Lung (tissue), 12 donors: ENCODE measurements around the gene MDFI. TPM values are rescaled to one million over a fixed set of nuclear protein-coding genes. Genes with fewer than 3 reads are reported as not detected.

Experiments used
- ATAC-seq: fragments of 200-7000 bp; cut with Tn5 transposase; one replicate; pipeline ENCODE4 v1.9.1; 2020; ENCODE audit warnings: moderate number of reproducible peaks; ENCODE audit not compliant: insufficient read depth, low FRiP score
- DNase-seq, 3 donors: peaks; one replicate each; pipeline ENCODE4 v3.0.0-alpha.2; 2013 to 2017
- H3K27ac ChIP-seq, 2 donors: one replicate each; pipeline ENCODE4 v1.5.1; 2013; ENCODE audit warnings: mild to moderate bottlenecking in 2 of 2, moderate library complexity in 2 of 2, control low read depth in 1 of 2, inconsistent platforms in 1 of 2, low read depth in 1 of 2, low read length in 1 of 2
- H3K27me3 ChIP-seq, 3 donors: one replicate each; pipeline ENCODE4 v1.5.1; 2013; ENCODE audit warnings: low read length in 2 of 3; ENCODE audit not compliant: control insufficient read depth in 3 of 3, insufficient read depth in 3 of 3
- H3K36me3 ChIP-seq, 4 donors: one replicate each; pipeline ENCODE4 v1.5.1; 2013; ENCODE audit warnings: low read length in 4 of 4, mild to moderate bottlenecking in 1 of 4, moderate library complexity in 1 of 4; ENCODE audit not compliant: control insufficient read depth in 4 of 4, insufficient read depth in 4 of 4
- H3K4me1 ChIP-seq, 5 donors: one replicate each; pipeline ENCODE4 v1.5.1; 2013; ENCODE audit warnings: low read length in 5 of 5, mild to moderate bottlenecking in 2 of 5, moderate library complexity in 1 of 5; ENCODE audit not compliant: control insufficient read depth in 5 of 5, insufficient read depth in 5 of 5
- H3K4me3 ChIP-seq: one replicate; pipeline ENCODE4 v1.5.1; 2013; ENCODE audit warnings: mild to moderate bottlenecking, control low read depth, moderate library complexity
- H3K9ac ChIP-seq, 2 donors: one replicate each; pipeline ENCODE4 v1.5.1; 2013; ENCODE audit warnings: low read length in 2 of 2, control low read depth in 1 of 2; ENCODE audit not compliant: insufficient read depth in 1 of 2
- H3K9me3 ChIP-seq, 4 donors: one replicate each; pipeline ENCODE4 v1.5.1; 2013; ENCODE audit warnings: low read length in 3 of 4, mild to moderate bottlenecking in 1 of 4, moderate library complexity in 1 of 4; ENCODE audit not compliant: control insufficient read depth in 4 of 4, insufficient read depth in 3 of 4
- WGBS, 2 donors: extraction: QIAGEN DNeasy Blood & Tissue Kit; methylation state at CpG; one replicate each; pipeline ENCODE4 v1.1.7; 2013; 5-methylcytosine and 5-hydroxymethylcytosine counted together
- polyA plus RNA-seq, 2 donors: library from polyadenylated mRNA; stranded (reverse); fragments of 200-250 nt; gene quantifications; one replicate each; pipeline ENCODE4 v1.2.1, GENCODE V29; 2013
- total RNA-seq, 2 donors: library from RNA; depleted of rRNA in 1 of 2; stranded (reverse); fragments of >200 nt in 1 of 2; gene quantifications; one replicate each; pipeline ENCODE4 v1.2.1, GENCODE V29; 2014 to 2021
- TF ChIP-seq, protein P1 (sequence below): IDR thresholded peaks from 2 replicates; pipeline ENCODE4 v1.5.1; 2012; ENCODE audit warnings: mild to moderate bottlenecking; ENCODE audit errors: control extremely low read depth, extremely low read depth
- donor health status: control.
- donor health status: control.
- donor health status: Bipolar disorder and iron deficiency.
- donor health status: healthy.
- donor health status: DM: yes; HTN: yes; CAD: no.

Gene MDFI
- total and polyA plus RNA-seq, 4 donors: 16.4 to 36.4 (median 21.9) TPM

DNA sequence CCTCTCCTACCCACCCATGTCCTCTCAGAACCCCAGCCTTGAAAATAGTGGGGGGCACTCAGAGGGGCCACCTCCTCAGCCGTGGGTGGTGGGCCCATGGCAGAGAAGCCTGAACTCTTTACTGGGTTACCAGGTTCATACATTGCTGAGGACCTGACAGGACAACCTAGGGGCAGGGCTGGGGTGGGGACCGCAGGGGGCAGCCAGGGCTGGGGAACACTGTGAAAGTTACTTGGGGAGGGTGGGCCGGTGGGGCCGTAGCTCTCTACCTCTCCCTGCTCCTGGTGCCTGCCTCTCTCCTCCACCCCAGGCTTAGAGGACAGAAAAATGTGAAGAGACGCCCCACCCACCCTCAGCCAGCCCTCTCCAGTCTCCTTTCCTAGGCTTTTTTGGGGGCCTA, 15.4 kb downstream of the MDFI start:
- DNase-seq: no peak
- ATAC-seq: no peak

DNA sequence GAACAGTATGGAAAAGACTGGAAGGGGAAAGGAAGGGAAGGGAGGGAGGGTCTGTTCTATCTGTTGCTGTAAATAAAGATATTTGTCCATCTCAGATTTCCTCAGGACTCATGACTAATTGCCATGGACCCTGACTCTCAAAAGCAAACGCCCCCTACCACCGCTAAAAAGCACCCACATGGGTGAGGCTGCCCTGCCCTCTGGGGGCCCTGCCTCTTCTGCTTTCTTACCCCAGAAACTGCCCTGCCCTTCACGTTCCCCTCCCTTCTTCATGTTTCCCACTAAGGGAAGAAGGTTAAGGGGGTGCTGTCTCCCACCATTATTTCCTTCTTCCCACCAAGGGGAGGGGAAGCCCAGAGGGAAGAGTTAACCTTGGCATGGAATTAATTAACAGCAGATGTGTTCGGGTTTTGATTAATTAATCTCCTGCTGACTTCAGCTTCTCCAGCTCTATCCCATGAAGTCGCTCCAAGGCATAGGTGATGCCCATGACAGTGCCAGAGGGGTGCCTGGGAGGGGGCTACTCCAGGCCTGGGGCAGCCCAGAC, 16.0 kb downstream of the MDFI start:
- H3K9ac ChIP-seq: no peak overlapping the region
- peaks cover 0 to 62% (median 21%) of the 10 kb centered on the region in 5 donors for H3K4me1 ChIP-seq
- ATAC-seq: no peak
- H3K27me3 ChIP-seq: no peaks in the 10 kb centered on the region
- H3K36me3 ChIP-seq: peaks cover 0 to 35% (median 12%) of the 10 kb centered on the region in 4 donors
- H3K4me3 ChIP-seq: no peak overlapping the region
- WGBS, 2 donors: 61 to 66% methylated on average over 5 of the region's 5 CpGs
- TF ChIP-seq, protein P1, sequence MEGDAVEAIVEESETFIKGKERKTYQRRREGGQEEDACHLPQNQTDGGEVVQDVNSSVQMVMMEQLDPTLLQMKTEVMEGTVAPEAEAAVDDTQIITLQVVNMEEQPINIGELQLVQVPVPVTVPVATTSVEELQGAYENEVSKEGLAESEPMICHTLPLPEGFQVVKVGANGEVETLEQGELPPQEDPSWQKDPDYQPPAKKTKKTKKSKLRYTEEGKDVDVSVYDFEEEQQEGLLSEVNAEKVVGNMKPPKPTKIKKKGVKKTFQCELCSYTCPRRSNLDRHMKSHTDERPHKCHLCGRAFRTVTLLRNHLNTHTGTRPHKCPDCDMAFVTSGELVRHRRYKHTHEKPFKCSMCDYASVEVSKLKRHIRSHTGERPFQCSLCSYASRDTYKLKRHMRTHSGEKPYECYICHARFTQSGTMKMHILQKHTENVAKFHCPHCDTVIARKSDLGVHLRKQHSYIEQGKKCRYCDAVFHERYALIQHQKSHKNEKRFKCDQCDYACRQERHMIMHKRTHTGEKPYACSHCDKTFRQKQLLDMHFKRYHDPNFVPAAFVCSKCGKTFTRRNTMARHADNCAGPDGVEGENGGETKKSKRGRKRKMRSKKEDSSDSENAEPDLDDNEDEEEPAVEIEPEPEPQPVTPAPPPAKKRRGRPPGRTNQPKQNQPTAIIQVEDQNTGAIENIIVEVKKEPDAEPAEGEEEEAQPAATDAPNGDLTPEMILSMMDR: no peak
- H3K27ac ChIP-seq: no peak overlapping the region
- H3K9me3 ChIP-seq: no peaks in the 10 kb centered on the region
- no peak for DNase-seq

More for the DNA sequence above, 15.4 kb downstream of the MDFI start:
- TF ChIP-seq, protein P1: no peak
- Histone ChIP-seq H3K27ac (no peak overlapping the region), H3K4me1 (peaks cover 0 to 68% (median 23%) of the 10 kb centered on the region in 5 donors), H3K36me3 (peaks cover 0 to 40% (median 14%) of the 10 kb centered on the region in 4 donors), H3K9me3 (no peaks in the 10 kb centered on the region), H3K4me3 (no peak overlapping the region), H3K9ac (no peak overlapping the region), H3K27me3 (no peaks in the 10 kb centered on the region)
- 67 to 86% methylated on average over 5 of the region's 5 CpGs for WGBS, 2 donors

DNA sequence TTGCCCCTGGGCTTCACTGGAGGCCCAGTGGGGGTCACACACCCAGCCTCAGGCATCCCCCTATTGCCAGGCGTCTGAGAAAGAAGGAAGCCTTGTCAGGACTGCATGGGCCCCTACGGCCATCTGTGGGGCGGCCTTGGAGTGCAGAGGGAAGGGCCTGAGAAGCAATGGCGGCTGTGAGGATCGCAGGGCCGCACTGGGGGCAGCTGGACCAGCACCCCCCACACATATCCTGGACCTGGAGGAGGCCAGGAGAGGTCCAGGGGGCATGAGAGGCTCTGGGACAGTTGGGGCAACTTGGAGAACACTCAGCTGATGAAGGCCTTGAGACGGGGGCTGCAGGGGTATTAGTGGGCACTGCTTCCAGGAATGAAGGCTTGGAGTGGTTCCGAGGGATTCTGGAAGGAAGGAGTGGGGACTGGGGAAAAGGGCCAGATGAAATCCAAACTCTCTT, 16.5 kb downstream of the MDFI start:
- H3K27me3 ChIP-seq: no peaks in the 10 kb centered on the region
- no peak overlapping the region for H3K27ac ChIP-seq
- TF ChIP-seq, protein P1: no peak
- H3K4me1 ChIP-seq: peaks cover 0 to 59% (median 21%) of the 10 kb centered on the region in 5 donors
- 78 to 84% methylated on average over 8 of the region's 8 CpGs for WGBS, 2 donors
- no peak overlapping the region for H3K4me3 ChIP-seq
- no peak overlapping the region for H3K9ac ChIP-seq
- H3K9me3 ChIP-seq: no peaks in the 10 kb centered on the region
- DNase-seq (no peak), ATAC-seq (no peak)
- H3K36me3 ChIP-seq: peaks cover 0 to 30% (median 10%) of the 10 kb centered on the region in 4 donors

DNA sequence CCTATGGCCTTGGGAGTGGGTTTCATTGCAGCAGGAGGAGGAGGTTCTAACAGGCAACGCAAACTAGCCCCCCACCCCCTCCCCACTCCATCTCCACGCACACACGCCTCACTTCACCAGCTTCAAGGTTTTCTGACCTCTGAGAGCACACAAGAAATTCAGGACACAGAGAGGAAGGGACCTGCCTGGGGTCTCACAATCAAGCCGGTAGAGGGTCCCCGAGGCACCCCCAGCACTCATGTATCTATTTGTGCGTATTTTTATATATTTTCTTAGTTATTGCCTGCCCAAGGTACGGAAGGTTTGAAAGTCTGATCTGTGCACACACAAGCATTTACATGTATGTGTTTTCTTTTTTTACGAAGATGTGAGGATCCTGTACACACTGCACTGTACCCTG, 16.9 kb downstream of the MDFI start:
- Histone ChIP-seq H3K27ac (no peak overlapping the region), H3K4me1 (peaks cover 0 to 59% (median 21%) of the 10 kb centered on the region in 5 donors), H3K9me3 (no peaks in the 10 kb centered on the region), H3K4me3 (no peak overlapping the region), H3K9ac (no peak overlapping the region), H3K36me3 (peaks cover 0 to 27% (median 9%) of the 10 kb centered on the region in 4 donors), H3K27me3 (no peaks in the 10 kb centered on the region)
- TF ChIP-seq, protein P1: no peak
- ATAC-seq (no peak), DNase-seq (no peak)
- WGBS, 2 donors: 89 to 93% methylated on average over 8 of the region's 8 CpGs
